GM15510 (cell line): ENCODE measurements around the gene CCDC63.

Source experiments
- POLR2A ChIP-seq: IDR thresholded peaks from 3 replicates; pipeline ENCODE4 v1.6.1; 2011; ENCODE audit warnings: borderline replicate concordance; ENCODE audit not compliant: insufficient read length; ENCODE audit errors: extremely low read depth

The CCDC63 gene

GRCh38 chr12:110901401-110901800 is 54.6 kb downstream of the CCDC63 start:
- TF ChIP-seq POLR2A: no peak

GRCh38 chr12:110903511-110903910 is 56.7 kb downstream of the CCDC63 start:
- no peak for TF ChIP-seq POLR2A

GRCh38 chr12:110906083-110906482 is 59.3 kb downstream of the CCDC63 start:
- no peak for TF ChIP-seq POLR2A

- TF ChIP-seq POLR2A: no peak
Observed at GRCh38 chr12:110906516-110906915, 59.7 kb downstream of the CCDC63 start.

GRCh38 chr12:110906985-110907384 is 60.2 kb downstream of the CCDC63 start:
- no peak for TF ChIP-seq POLR2A

GRCh38 chr12:110907583-110907982 is 60.8 kb downstream of the CCDC63 start:
- no peak for TF ChIP-seq POLR2A

GRCh38 chr12:110908377-110909152 is 61.8 kb downstream of the CCDC63 start:
- no peak for TF ChIP-seq POLR2A

- TF ChIP-seq POLR2A: no peak
Observed at GRCh38 chr12:110912263-110912662, 65.5 kb downstream of the CCDC63 start.

GRCh38 chr12:110913119-110914056 is 66.6 kb downstream of the CCDC63 start:
- TF ChIP-seq POLR2A: no peak

- TF ChIP-seq POLR2A: no peak
Observed at GRCh38 chr12:110916295-110916875, 69.6 kb downstream of the CCDC63 start.

- no peak for TF ChIP-seq POLR2A
Observed at GRCh38 chr12:110917467-110917866, 70.7 kb downstream of the CCDC63 start.

- no peak for TF ChIP-seq POLR2A
Observed at GRCh38 chr12:110917961-110918360, 71.2 kb downstream of the CCDC63 start.

- no peak for TF ChIP-seq POLR2A
Observed at GRCh38 chr12:110919720-110920119, 72.9 kb downstream of the CCDC63 start.

GRCh38 chr12:110920324-110920910 is 73.6 kb downstream of the CCDC63 start, which contains the start of gene MYL2:
Gene MYL2, minus strand, starts transcription at chr12:110920579. Its CDS starts 50 bp downstream, at chr12:110920529.
- no peak for TF ChIP-seq POLR2A

GRCh38 chr12:110921262-110921661 is 74.5 kb downstream of the CCDC63 start:
- no peak for TF ChIP-seq POLR2A
